Stimulated activated naive CD8-positive, alpha-beta T cell treated with anti-CD3 and anti-CD28 coated beads, Interleukin-15, Interleukin-2, amounts not matched to agents 100 ng/mL and 50 ng/mL, for 24 hours (primary cell): Measurements from ENCODE around the gene ZBTB39.
"Not testable (repeated sequence)": the region's sequence is repeated elsewhere in the genome, so short reads cannot be mapped to it uniquely, and the experiment has no call there.

Experiments
- H3K27ac Mint-ChIP-seq: one replicate; pipeline ENCODE4 v1.8.0; 2021; ENCODE audit warnings: mild to moderate bottlenecking, mixed read lengths
- H3K27me3 Mint-ChIP-seq: one replicate; pipeline ENCODE4 v1.8.0; 2021; ENCODE audit warnings: mixed read lengths
- H3K36me3 Mint-ChIP-seq: one replicate; pipeline ENCODE4 v1.8.0; 2021; ENCODE audit warnings: low read depth, mixed read lengths
- H3K4me1 Mint-ChIP-seq: one replicate; pipeline ENCODE4 v1.8.0; 2021; ENCODE audit warnings: low read depth, mixed read lengths
- H3K4me3 Mint-ChIP-seq: one replicate; pipeline ENCODE4 v1.8.0; 2021; ENCODE audit warnings: mild to moderate bottlenecking, mixed read lengths
- H3K9me3 Mint-ChIP-seq: one replicate; pipeline ENCODE4 v1.8.0; 2021; ENCODE audit warnings: mixed read lengths

The ZBTB39 gene

GRCh38 chr12:56983386-56983785 is 23.0 kb downstream of the ZBTB39 start:
- no peaks in the 10 kb centered on the region for H3K4me1 Mint-ChIP-seq
- H3K27me3 Mint-ChIP-seq = no peaks in the 10 kb centered on the region
- H3K9me3 Mint-ChIP-seq = no peaks in the 10 kb centered on the region
- no peak overlapping the region for H3K27ac Mint-ChIP-seq
- no peaks in the 10 kb centered on the region for H3K36me3 Mint-ChIP-seq
- no peak overlapping the region for H3K4me3 Mint-ChIP-seq

GRCh38 chr12:56982578-56983236 is 23.6 kb downstream of the ZBTB39 start:
- H3K27me3 Mint-ChIP-seq, H3K9me3 Mint-ChIP-seq, H3K36me3 Mint-ChIP-seq, H3K4me1 Mint-ChIP-seq, H3K4me3 Mint-ChIP-seq, H3K27ac Mint-ChIP-seq: not testable (repeated sequence)

- no peak overlapping the region for H3K4me3 Mint-ChIP-seq
- H3K9me3 Mint-ChIP-seq = no peaks in the 10 kb centered on the region
- no peak overlapping the region for H3K27ac Mint-ChIP-seq
- H3K4me1 Mint-ChIP-seq = no peaks in the 10 kb centered on the region
- H3K27me3 Mint-ChIP-seq = no peaks in the 10 kb centered on the region
- H3K36me3 Mint-ChIP-seq = no peaks in the 10 kb centered on the region
Measured at GRCh38 chr12:56980941-56981530, 25.3 kb downstream of the ZBTB39 start.

- Mint-ChIP-seq H3K27me3 (no peaks in the 10 kb centered on the region), H3K4me1 (no peaks in the 10 kb centered on the region), H3K27ac (no peak overlapping the region), H3K4me3 (no peak overlapping the region), H3K9me3 (no peaks in the 10 kb centered on the region), H3K36me3 (no peaks in the 10 kb centered on the region)
Measured at GRCh38 chr12:56980268-56980667, 26.1 kb downstream of the ZBTB39 start.

GRCh38 chr12:56979628-56980027 is 26.7 kb downstream of the ZBTB39 start:
- Mint-ChIP-seq H3K9me3 (no peaks in the 10 kb centered on the region), H3K27ac (no peak overlapping the region), H3K27me3 (no peaks in the 10 kb centered on the region), H3K36me3 (no peaks in the 10 kb centered on the region), H3K4me1 (no peaks in the 10 kb centered on the region), H3K4me3 (no peak overlapping the region)

GRCh38 chr12:56978397-56979138 is 27.8 kb downstream of the ZBTB39 start:
- Mint-ChIP-seq H3K36me3 (no peaks in the 10 kb centered on the region), H3K9me3 (no peaks in the 10 kb centered on the region), H3K4me3 (no peak overlapping the region), H3K27me3 (no peaks in the 10 kb centered on the region), H3K4me1 (no peaks in the 10 kb centered on the region), H3K27ac (no peak overlapping the region)

GRCh38 chr12:56977361-56977760 is 29.0 kb downstream of the ZBTB39 start:
- H3K27me3 Mint-ChIP-seq, H3K27ac Mint-ChIP-seq, H3K4me1 Mint-ChIP-seq, H3K36me3 Mint-ChIP-seq, H3K4me3 Mint-ChIP-seq, H3K9me3 Mint-ChIP-seq: not testable (repeated sequence)

GRCh38 chr12:56974224-56974623 is 32.1 kb downstream of the ZBTB39 start:
- not testable (repeated sequence) for H3K9me3 Mint-ChIP-seq, H3K4me3 Mint-ChIP-seq, H3K4me1 Mint-ChIP-seq, H3K27me3 Mint-ChIP-seq, H3K36me3 Mint-ChIP-seq, H3K27ac Mint-ChIP-seq

GRCh38 chr12:56968910-56969309 is 37.4 kb downstream of the ZBTB39 start:
- H3K4me3 Mint-ChIP-seq, H3K9me3 Mint-ChIP-seq, H3K4me1 Mint-ChIP-seq, H3K36me3 Mint-ChIP-seq, H3K27ac Mint-ChIP-seq, H3K27me3 Mint-ChIP-seq: not testable (repeated sequence)

- H3K4me3 Mint-ChIP-seq, H3K36me3 Mint-ChIP-seq, H3K4me1 Mint-ChIP-seq, H3K9me3 Mint-ChIP-seq, H3K27ac Mint-ChIP-seq, H3K27me3 Mint-ChIP-seq: not testable (repeated sequence)
Measured at GRCh38 chr12:56965997-56966642, 40.2 kb downstream of the ZBTB39 start.

GRCh38 chr12:56965124-56965523 is 41.2 kb downstream of the ZBTB39 start:
- H3K27ac Mint-ChIP-seq, H3K36me3 Mint-ChIP-seq, H3K4me3 Mint-ChIP-seq, H3K4me1 Mint-ChIP-seq, H3K27me3 Mint-ChIP-seq, H3K9me3 Mint-ChIP-seq: not testable (repeated sequence)

GRCh38 chr12:56963557-56963956 is 42.8 kb downstream of the ZBTB39 start:
- not testable (repeated sequence) for H3K27me3 Mint-ChIP-seq, H3K9me3 Mint-ChIP-seq, H3K4me1 Mint-ChIP-seq, H3K36me3 Mint-ChIP-seq, H3K27ac Mint-ChIP-seq, H3K4me3 Mint-ChIP-seq

- H3K27me3 Mint-ChIP-seq, H3K4me1 Mint-ChIP-seq, H3K9me3 Mint-ChIP-seq, H3K4me3 Mint-ChIP-seq, H3K36me3 Mint-ChIP-seq, H3K27ac Mint-ChIP-seq: not testable (repeated sequence)
Measured at GRCh38 chr12:56962247-56962646, 44.1 kb downstream of the ZBTB39 start.

GRCh38 chr12:56958422-56958821 is 47.9 kb downstream of the ZBTB39 start:
- Mint-ChIP-seq H3K27me3 (peaks cover 3% of the 10 kb centered on the region), H3K4me3 (no peak overlapping the region), H3K36me3 (no peaks in the 10 kb centered on the region), H3K9me3 (no peaks in the 10 kb centered on the region), H3K4me1 (no peaks in the 10 kb centered on the region), H3K27ac (no peak overlapping the region)

GRCh38 chr12:56957229-56958052 is 48.9 kb downstream of the ZBTB39 start, which contains the start of gene RDH16:
RDH16 (minus strand) TSS chr12:56957608; CDS start chr12:56957462, 146 bp downstream.
- no peaks in the 10 kb centered on the region for H3K4me1 Mint-ChIP-seq
- H3K4me3 Mint-ChIP-seq = no peak within 1 kb of the TSS
- no peaks in the 10 kb centered on the region for H3K9me3 Mint-ChIP-seq
- no peaks in the 10 kb centered on the region for H3K36me3 Mint-ChIP-seq
- H3K27ac Mint-ChIP-seq = no peak within 1 kb of the TSS
- H3K27me3 Mint-ChIP-seq = peaks cover 3% of the 10 kb centered on the region
